Thyroid gland (tissue), 4 donors: ENCODE measurements around the gene OSMR. TPM values are rescaled to one million over a fixed set of nuclear protein-coding genes. Genes with fewer than 3 reads are reported as not detected.

Experiments used
- DNase-seq, 2 donors: peaks; one replicate each; pipeline ENCODE4 v3.0.0-alpha.2; 2019
- H3K27ac ChIP-seq, 3 donors: fragments of 200-600 bp; sonication (generic); 1 replicate in 2 of 3; 2 replicates in 1 of 3; pipeline ENCODE4 v1.5.1; 2016 to 2019; ENCODE audit warnings: mild to moderate bottlenecking in 1 of 3, moderate library complexity in 1 of 3
- H3K27me3 ChIP-seq: fragments of 200-600 bp; sonication (generic); one replicate; pipeline ENCODE4 v1.5.1; 2019
- H3K36me3 ChIP-seq, 2 donors: fragments of 200-600 bp; sonication (generic); one replicate each; pipeline ENCODE4 v1.5.1; 2016 to 2019
- H3K4me1 ChIP-seq, 2 donors: fragments of 200-600 bp; sonication (generic); one replicate each; pipeline ENCODE4 v1.5.1; 2017 to 2019
- H3K4me3 ChIP-seq, 3 donors: fragments of 200-600 bp; sonication (generic); replicated peaks in 1 of 3; 1 replicate in 2 of 3; 2 replicates in 1 of 3; pipeline ENCODE4 v1.5.1; 2016; ENCODE audit warnings: mild to moderate bottlenecking in 1 of 3
- H3K9me3 ChIP-seq: fragments of 200-600 bp; sonication (generic); one replicate; pipeline ENCODE4 v1.5.1; 2017
- POLR2A ChIP-seq, 2 donors: fragments of 450-650 bp; IDR thresholded peaks; one replicate each; pipeline ENCODE4 v1.6.1; 2017; ENCODE audit warnings: antibody characterized with exemption in 2 of 2, mild to moderate bottlenecking in 2 of 2, moderate library complexity in 1 of 2
- whole genome bisulfite sequencing, 2 donors: methylation state at CpG; one replicate each; pipeline ENCODE4 v1.1.5; 2017; 5-methylcytosine and 5-hydroxymethylcytosine counted together
- intact Hi-C: fragments of 100-400 bp; cut with DNase I; formaldehyde crosslinking; loops from one replicate; pipeline ENCODE4 v1.15.1; 2023
- total RNA-seq, 4 donors: library from RNA; depleted of rRNA; stranded (reverse); fragments of >200 nt; gene quantifications; one replicate each; pipeline ENCODE4 v1.2.3, GENCODE V29; 2016
- TF ChIP-seq, protein P1 (sequence below), 6 experiments: fragments of 200-600 bp in 3 of 6; fragments of 450-650 bp in 3 of 6; sonication (generic) in 3 of 6; IDR thresholded peaks; one replicate each; pipeline ENCODE4 v1.5.1; 2016 to 2019; ENCODE audit warnings: antibody characterized with exemption in 6 of 6, mild to moderate bottlenecking in 2 of 6, inconsistent platforms in 1 of 6, moderate library complexity in 1 of 6

The OSMR gene
- total RNA-seq, 4 donors from 2014 or later, result 18.2 to 104 (median 33.9) TPM

- peaks cover 4 to 6% of the 10 kb centered on the region in 2 donors for H3K36me3 ChIP-seq
- DNase-seq, result no peak
- TF ChIP-seq, protein P1, sequence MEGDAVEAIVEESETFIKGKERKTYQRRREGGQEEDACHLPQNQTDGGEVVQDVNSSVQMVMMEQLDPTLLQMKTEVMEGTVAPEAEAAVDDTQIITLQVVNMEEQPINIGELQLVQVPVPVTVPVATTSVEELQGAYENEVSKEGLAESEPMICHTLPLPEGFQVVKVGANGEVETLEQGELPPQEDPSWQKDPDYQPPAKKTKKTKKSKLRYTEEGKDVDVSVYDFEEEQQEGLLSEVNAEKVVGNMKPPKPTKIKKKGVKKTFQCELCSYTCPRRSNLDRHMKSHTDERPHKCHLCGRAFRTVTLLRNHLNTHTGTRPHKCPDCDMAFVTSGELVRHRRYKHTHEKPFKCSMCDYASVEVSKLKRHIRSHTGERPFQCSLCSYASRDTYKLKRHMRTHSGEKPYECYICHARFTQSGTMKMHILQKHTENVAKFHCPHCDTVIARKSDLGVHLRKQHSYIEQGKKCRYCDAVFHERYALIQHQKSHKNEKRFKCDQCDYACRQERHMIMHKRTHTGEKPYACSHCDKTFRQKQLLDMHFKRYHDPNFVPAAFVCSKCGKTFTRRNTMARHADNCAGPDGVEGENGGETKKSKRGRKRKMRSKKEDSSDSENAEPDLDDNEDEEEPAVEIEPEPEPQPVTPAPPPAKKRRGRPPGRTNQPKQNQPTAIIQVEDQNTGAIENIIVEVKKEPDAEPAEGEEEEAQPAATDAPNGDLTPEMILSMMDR (IDR thresholded peaks at IDR 0.05), result no peak
- TF ChIP-seq POLR2A (IDR thresholded peaks at IDR 0.05), result no peak
Measured at GRCh38 chr5:38916802-38917201, 71.0 kb downstream of the OSMR start.

DNA sequence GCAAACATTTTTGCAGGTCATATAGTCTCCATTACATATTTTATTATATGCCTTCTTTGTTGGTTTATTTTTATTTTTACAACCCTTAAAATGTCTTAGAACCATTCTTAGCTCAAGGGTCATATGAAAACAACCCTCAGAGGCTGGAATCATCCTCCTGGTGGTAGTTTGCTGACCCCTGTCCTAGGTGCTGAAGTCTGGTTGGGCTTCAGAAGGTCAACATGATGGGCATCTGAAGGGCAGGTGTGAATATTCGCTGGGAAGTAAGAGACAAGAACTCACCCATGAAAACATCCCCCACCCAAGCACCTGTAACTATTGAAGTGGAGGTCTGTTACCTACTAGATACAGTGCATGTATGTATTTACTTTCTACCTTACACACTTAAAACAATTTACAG, 75.4 kb downstream of the OSMR start:
- H3K36me3 ChIP-seq, result peaks cover 4 to 6% of the 10 kb centered on the region in 2 donors

More at GRCh38 chr5:38916802-38917201, 71.0 kb downstream of the OSMR start:
- Histone ChIP-seq H3K4me1 (no peaks in the 10 kb centered on the region), H3K27ac (no peak overlapping the region), H3K9me3 (no peaks in the 10 kb centered on the region), H3K4me3 (no peak overlapping the region), H3K27me3 (no peaks in the 10 kb centered on the region)
- WGBS, 2 donors, result 74 to 76% methylated on average over 7 of the region's 7 CpGs
- intact Hi-C loops, result no loop called here

DNA sequence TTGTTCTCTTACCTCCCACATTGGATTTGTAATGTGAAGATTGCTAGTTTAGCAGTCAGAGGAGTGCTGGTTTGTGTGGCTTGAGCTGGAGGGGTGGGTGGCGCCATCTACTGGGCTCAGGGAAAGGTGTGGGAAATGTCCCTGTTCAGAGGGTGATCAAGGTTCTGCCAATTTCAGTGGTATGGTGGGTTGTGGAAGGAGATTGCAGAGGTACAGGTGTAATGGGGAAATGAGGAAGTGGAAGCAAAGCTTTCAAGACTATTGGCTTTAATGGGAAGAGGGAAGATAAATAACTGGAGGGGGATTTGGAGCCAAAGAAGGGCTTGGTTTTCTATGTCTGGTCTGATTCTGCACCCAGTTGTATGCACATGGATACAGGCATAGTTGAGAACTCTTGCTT, 76.4 kb downstream of the OSMR start:
- Histone ChIP-seq H3K27me3 (no peaks in the 10 kb centered on the region), H3K4me3 (no peak overlapping the region), H3K27ac (no peak overlapping the region), H3K36me3 (peaks cover 4 to 6% of the 10 kb centered on the region in 2 donors), H3K4me1 (no peaks in the 10 kb centered on the region), H3K9me3 (no peaks in the 10 kb centered on the region)
- peak; percentile 52 to 65 for DNase-seq
- intact Hi-C loops, result loop anchor here (10.0 kb wide), 1 partner anchor 507 kb away; no protein-coding TSS in a partner anchor
- no peak for TF ChIP-seq POLR2A (IDR thresholded peaks at IDR 0.05)
- TF ChIP-seq, protein P1 (IDR thresholded peaks at IDR 0.05), result peak in 5 of 6 experiments; percentile 37 to 80 (median 60)
- WGBS, 2 donors, result 7 to 8% methylated on average over 1 of the region's 1 CpG

More for the DNA sequence above, 75.4 kb downstream of the OSMR start:
- no peak overlapping the region for H3K27ac ChIP-seq
- TF ChIP-seq, protein P1 (IDR thresholded peaks at IDR 0.05), result no peak
- WGBS, 2 donors, result 70 to 72% methylated on average over 1 of the region's 1 CpG
- intact Hi-C loops, result loop anchor here (10.0 kb wide), 1 partner anchor 506 kb away; no protein-coding TSS in a partner anchor
- no peak for DNase-seq
- H3K4me3 ChIP-seq, result no peak overlapping the region
- H3K27me3 ChIP-seq, result no peaks in the 10 kb centered on the region
- no peaks in the 10 kb centered on the region for H3K4me1 ChIP-seq
- H3K9me3 ChIP-seq, result no peaks in the 10 kb centered on the region

DNA sequence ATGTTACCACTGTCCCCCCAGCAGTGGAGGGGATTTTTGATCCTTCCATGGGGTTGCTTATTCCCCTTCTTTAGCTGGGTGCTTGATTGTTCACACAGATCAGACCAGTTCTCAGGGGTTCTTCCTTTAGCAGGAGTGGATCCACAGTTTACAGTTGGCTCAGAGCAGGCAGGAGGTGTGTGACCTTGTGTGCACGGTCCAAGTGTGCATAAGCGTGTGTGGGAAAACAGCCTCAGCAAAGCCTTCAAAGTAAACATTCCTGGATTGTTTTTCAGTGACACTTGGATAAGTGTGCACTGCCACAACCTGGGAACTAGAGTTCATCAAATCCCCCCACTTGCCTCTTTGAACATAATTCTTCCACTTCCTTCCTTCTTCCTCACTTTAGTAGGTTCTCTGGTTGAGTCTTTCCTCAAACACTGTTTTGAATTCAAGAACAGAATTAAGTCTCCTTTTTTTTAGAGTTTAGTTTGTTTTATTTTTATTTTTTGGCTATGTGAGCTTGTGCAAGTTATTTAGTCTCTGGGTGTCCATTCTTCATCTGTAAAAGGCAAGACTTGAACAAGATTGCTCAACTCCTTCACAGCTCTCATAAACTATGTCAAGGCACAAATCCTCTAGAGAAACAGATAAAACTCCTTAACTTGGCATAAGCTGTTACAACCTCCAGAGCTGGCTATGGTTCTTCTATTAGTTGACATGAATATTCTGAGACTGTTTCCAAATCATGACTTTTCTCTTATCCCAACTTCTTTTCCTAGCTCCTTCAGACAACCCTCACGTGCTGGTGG, 78.0 kb downstream of the OSMR start:
- no peak overlapping the region for H3K27ac ChIP-seq
- intact Hi-C loops, result loop anchor here (10.0 kb wide), 1 partner anchor 509 kb away; no protein-coding TSS in a partner anchor

More for the DNA sequence above, 78.0 kb downstream of the OSMR start:
- Histone ChIP-seq H3K4me1 (no peaks in the 10 kb centered on the region), H3K9me3 (no peaks in the 10 kb centered on the region), H3K4me3 (no peak overlapping the region), H3K27me3 (no peaks in the 10 kb centered on the region), H3K36me3 (peaks cover 0 to 4% of the 10 kb centered on the region in 2 donors)
- DNase-seq, result no peak
- WGBS, 2 donors, result 83 to 87% methylated on average over 3 of the region's 3 CpGs
- TF ChIP-seq POLR2A (IDR thresholded peaks at IDR 0.05), result no peak
- TF ChIP-seq, protein P1 (IDR thresholded peaks at IDR 0.05), result no peak
